ENCODE data around the gene SPCS2. TPM values are rescaled to one million over a fixed set of nuclear protein-coding genes. Genes with fewer than 3 reads are reported as not detected.

Gene SPCS2
- total RNA-seq, 1 experiment from 2014 or later, result 116 TPM

DNA sequence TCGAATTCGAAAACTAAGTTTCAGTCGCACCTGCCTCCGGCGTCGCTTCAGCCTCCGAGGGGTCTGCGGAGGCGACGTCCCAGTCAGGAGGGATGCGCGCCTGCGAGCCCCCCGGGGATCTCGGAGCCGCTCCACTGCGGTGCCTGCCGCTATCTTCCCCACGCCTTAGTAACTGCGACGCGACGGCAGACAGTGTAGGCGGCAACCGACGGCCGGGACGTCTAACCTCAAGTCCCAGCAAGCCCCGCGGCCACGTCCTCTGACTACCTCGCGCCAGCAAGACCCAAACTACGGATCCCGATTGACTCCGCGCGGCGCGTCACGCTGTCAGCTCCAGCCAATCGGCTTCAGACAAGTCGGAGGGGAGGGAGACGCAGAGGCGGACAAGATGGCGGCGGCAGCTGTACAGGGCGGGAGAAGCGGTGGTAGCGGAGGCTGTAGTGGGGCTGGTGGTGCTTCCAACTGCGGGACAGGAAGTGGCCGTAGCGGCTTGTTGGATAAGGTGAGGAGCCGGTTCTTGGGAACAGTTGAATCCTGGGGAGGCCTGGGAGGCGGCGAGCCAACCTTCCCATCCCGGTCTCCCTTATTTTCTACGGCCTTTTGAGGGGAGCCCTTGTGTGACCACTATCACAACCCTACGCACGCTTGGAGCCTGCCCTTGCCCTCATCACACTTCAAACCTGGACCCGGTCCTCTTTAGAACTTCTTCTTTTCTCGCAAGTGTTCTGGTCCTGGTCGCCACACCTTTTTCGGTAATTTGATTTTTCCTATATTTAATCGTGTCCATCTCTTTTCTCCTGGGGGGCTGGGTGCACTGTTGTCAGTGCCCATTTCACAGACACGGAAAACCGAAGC lies at the start of gene SPCS2, which contains the start of gene XRRA1 (continued):
- TF ChIP-seq, protein P1, sequence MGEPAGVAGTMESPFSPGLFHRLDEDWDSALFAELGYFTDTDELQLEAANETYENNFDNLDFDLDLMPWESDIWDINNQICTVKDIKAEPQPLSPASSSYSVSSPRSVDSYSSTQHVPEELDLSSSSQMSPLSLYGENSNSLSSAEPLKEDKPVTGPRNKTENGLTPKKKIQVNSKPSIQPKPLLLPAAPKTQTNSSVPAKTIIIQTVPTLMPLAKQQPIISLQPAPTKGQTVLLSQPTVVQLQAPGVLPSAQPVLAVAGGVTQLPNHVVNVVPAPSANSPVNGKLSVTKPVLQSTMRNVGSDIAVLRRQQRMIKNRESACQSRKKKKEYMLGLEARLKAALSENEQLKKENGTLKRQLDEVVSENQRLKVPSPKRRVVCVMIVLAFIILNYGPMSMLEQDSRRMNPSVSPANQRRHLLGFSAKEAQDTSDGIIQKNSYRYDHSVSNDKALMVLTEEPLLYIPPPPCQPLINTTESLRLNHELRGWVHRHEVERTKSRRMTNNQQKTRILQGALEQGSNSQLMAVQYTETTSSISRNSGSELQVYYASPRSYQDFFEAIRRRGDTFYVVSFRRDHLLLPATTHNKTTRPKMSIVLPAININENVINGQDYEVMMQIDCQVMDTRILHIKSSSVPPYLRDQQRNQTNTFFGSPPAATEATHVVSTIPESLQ (CRISPR knock-in tag; IDR thresholded peaks at IDR 0.05), result no peak
- TF ChIP-seq ZNF219 (CRISPR knock-in tag; IDR thresholded peaks at IDR 0.05; ENCODE audit: borderline replicate concordance), result no peak
- TF ChIP-seq STAT6 (CRISPR knock-in tag; conservative IDR thresholded peaks at IDR 0.05; ENCODE audit: low read depth), result no peak
- TF ChIP-seq NR3C1 (CRISPR knock-in tag; conservative IDR thresholded peaks at IDR 0.05; ENCODE audit: low read depth), result no peak
- TF ChIP-seq ETV6 (CRISPR knock-in tag; IDR thresholded peaks at IDR 0.05), result peak; percentile 87; the same call in 1 of the 2 replicates
- TF ChIP-seq FOXP1 (CRISPR knock-in tag; IDR thresholded peaks at IDR 0.05; ENCODE audit: borderline replicate concordance), result peak; percentile 55; the same call in 1 of the 2 replicates
- TF ChIP-seq PREB (CRISPR knock-in tag; IDR thresholded peaks at IDR 0.05; ENCODE audit: borderline replicate concordance), result no peak
- TF ChIP-seq FOXP4 (CRISPR knock-in tag; IDR thresholded peaks at IDR 0.05), result peak; percentile 87
- TF ChIP-seq EMX1 (CRISPR knock-in tag; IDR thresholded peaks at IDR 0.05), result no peak
- TF ChIP-seq ZNF416 (CRISPR knock-in tag; IDR thresholded peaks at IDR 0.05), result no peak
- TF ChIP-seq USF2 (CRISPR knock-in tag; IDR thresholded peaks at IDR 0.05), result peak; percentile 96
- no peak for TF ChIP-seq CBFB (CRISPR knock-in tag; IDR thresholded peaks at IDR 0.05; ENCODE audit: low read depth)
- TF ChIP-seq, protein P2, sequence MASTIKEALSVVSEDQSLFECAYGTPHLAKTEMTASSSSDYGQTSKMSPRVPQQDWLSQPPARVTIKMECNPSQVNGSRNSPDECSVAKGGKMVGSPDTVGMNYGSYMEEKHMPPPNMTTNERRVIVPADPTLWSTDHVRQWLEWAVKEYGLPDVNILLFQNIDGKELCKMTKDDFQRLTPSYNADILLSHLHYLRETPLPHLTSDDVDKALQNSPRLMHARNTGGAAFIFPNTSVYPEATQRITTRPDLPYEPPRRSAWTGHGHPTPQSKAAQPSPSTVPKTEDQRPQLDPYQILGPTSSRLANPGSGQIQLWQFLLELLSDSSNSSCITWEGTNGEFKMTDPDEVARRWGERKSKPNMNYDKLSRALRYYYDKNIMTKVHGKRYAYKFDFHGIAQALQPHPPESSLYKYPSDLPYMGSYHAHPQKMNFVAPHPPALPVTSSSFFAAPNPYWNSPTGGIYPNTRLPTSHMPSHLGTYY (CRISPR knock-in tag; IDR thresholded peaks at IDR 0.05), result no peak
- TF ChIP-seq RORB (CRISPR knock-in tag; IDR thresholded peaks at IDR 0.05), result no peak
- no peak for TF ChIP-seq NR2C2 (CRISPR knock-in tag; IDR thresholded peaks at IDR 0.05)
- no peak for TF ChIP-seq ATF1 (CRISPR knock-in tag; IDR thresholded peaks at IDR 0.05)
- no peak for TF ChIP-seq ZNF423 (CRISPR knock-in tag; IDR thresholded peaks at IDR 0.05)
- TF ChIP-seq SP1 (CRISPR knock-in tag; conservative IDR thresholded peaks at IDR 0.05), result peak; percentile 83
- TF ChIP-seq, protein P3, sequence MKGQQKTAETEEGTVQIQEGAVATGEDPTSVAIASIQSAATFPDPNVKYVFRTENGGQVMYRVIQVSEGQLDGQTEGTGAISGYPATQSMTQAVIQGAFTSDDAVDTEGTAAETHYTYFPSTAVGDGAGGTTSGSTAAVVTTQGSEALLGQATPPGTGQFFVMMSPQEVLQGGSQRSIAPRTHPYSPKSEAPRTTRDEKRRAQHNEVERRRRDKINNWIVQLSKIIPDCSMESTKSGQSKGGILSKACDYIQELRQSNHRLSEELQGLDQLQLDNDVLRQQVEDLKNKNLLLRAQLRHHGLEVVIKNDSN (CRISPR knock-in tag; IDR thresholded peaks at IDR 0.05), result peak; percentile 97
- no peak for TF ChIP-seq JUN (CRISPR knock-in tag; IDR thresholded peaks at IDR 0.05)
- no peak for TF ChIP-seq JAZF1 (CRISPR knock-in tag; IDR thresholded peaks at IDR 0.05)
- TF ChIP-seq FOXK1 (CRISPR knock-in tag; IDR thresholded peaks at IDR 0.05), result peak; percentile 81
- no peak for TF ChIP-seq NR1H2 (CRISPR knock-in tag; IDR thresholded peaks at IDR 0.05)
- TF ChIP-seq, protein P4, sequence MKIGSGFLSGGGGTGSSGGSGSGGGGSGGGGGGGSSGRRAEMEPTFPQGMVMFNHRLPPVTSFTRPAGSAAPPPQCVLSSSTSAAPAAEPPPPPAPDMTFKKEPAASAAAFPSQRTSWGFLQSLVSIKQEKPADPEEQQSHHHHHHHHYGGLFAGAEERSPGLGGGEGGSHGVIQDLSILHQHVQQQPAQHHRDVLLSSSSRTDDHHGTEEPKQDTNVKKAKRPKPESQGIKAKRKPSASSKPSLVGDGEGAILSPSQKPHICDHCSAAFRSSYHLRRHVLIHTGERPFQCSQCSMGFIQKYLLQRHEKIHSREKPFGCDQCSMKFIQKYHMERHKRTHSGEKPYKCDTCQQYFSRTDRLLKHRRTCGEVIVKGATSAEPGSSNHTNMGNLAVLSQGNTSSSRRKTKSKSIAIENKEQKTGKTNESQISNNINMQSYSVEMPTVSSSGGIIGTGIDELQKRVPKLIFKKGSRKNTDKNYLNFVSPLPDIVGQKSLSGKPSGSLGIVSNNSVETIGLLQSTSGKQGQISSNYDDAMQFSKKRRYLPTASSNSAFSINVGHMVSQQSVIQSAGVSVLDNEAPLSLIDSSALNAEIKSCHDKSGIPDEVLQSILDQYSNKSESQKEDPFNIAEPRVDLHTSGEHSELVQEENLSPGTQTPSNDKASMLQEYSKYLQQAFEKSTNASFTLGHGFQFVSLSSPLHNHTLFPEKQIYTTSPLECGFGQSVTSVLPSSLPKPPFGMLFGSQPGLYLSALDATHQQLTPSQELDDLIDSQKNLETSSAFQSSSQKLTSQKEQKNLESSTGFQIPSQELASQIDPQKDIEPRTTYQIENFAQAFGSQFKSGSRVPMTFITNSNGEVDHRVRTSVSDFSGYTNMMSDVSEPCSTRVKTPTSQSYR (CRISPR knock-in tag; IDR thresholded peaks at IDR 0.05), result peak; percentile 74; the same call in 1 of the 2 replicates
